Cardiac septum (tissue), 1 donor: Measurements from ENCODE around the gene GIT1. TPM values are rescaled to one million over a fixed set of nuclear protein-coding genes. Genes with fewer than 3 reads are reported as not detected.
A peak's percentile ranks its signal among the peaks of the same experiment; 100 is the strongest.

Experiments used
- DNase-seq: peaks from one replicate; pipeline ENCODE4 v3.0.0-alpha.2; 2020; ENCODE audit warnings: low spot score
- intact Hi-C: fragments of 100-400 bp; cut with DNase I; formaldehyde crosslinking; loops from one replicate; pipeline ENCODE4 v1.14.0; 2022
- long read RNA-seq: library from polyadenylated mRNA; unstranded; transcript quantifications from one replicate; pipeline ENCODE4 v2.0.0, GENCODE V29; 2021
- total RNA-seq: library from RNA; stranded (reverse); fragmentation: NEBNext Ultra II Directional; extraction: Animal tissue kit (Norgen Biotek cat#: 25700); gene quantifications from one replicate; pipeline ENCODE4 v1.2.1, GENCODE V29; 2021
- donor health status: DM: no; HTN: no; CAD: no.

The GIT1 gene, protein sequence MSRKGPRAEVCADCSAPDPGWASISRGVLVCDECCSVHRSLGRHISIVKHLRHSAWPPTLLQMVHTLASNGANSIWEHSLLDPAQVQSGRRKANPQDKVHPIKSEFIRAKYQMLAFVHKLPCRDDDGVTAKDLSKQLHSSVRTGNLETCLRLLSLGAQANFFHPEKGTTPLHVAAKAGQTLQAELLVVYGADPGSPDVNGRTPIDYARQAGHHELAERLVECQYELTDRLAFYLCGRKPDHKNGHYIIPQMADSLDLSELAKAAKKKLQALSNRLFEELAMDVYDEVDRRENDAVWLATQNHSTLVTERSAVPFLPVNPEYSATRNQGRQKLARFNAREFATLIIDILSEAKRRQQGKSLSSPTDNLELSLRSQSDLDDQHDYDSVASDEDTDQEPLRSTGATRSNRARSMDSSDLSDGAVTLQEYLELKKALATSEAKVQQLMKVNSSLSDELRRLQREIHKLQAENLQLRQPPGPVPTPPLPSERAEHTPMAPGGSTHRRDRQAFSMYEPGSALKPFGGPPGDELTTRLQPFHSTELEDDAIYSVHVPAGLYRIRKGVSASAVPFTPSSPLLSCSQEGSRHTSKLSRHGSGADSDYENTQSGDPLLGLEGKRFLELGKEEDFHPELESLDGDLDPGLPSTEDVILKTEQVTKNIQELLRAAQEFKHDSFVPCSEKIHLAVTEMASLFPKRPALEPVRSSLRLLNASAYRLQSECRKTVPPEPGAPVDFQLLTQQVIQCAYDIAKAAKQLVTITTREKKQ
- 36.2 TPM for total RNA-seq
- long read RNA-seq, transcript GIT1-201 (20 exons, 3,768 nt) = major isoform, 11 of 42 reads
- long read RNA-seq, partial matches to known transcripts = 10 of 42 reads
- long read RNA-seq, other reads (novel, unspliced or antisense) = 20 of 42 reads

DNA sequence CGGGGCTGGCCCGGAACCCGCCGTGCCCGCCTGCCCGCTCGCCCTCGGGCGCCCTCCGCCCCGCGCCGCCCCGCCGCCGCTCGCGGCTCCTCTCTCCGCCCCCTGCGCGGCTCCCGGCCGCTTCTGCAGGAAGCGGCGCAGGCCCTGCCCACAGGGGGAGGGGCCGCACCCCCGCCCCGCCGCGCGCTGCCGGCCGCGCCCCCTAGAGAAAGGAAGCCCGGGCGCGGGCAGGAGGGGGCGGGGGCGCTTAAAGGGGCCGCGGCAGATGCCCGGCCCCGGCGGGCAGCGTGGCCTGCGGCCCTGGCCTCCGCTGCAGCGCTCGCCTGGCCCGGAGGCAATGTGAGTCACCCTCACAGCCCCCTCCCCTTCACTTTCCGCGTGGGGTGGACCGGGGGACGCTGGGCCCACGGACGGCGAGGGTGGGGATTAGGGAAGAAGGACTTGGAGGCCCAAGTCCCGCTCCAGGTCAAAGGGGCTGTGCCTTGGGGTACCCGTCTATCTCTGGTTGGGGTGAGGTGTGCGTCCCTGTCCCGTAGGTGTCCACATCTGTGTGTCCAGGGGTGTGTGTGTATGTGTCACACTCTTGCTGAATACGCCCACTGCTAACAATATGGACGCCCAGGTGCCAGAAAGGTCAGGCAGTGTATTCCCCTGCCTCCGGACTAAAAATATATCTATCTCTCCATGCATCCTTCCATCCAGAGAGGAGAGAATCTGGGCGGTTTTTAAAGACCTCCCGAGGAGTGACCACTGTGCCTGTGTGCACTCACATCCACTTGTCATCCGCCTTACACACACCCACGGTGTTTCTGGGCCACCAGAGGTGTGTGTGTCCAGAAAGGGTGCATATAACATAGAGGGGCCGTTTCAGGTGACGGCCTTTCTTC is at the start of gene GIT1:
GIT1 (minus strand) TSS at position 125 of the 887 bp plus-strand sequence. CDS start 270 bp downstream, outside the sequence.
- intact Hi-C loops = no loop called here
- peak; percentile 92 for DNase-seq

DNA sequence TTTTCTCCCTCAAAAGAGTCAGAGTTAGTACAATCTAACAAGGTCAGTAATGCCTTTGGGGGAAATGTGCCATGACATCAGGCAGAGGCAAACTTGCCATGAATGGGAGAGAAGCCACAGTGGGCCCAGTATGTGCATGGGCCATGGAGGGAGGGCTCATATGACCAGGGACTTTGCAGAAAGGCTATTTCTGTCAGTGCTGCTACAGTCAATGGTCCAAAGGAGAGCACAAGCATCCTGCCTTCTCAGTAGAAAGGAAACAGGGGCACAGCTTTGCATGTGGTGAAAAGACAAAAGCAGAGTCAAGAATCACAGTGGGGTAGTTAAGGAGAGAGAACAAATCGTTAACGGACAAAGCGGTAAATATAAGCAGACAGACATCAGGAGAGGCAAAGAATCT is 44.4 kb upstream of the GIT1 start:
- DNase-seq = no peak
- intact Hi-C loops = no loop called here

DNA sequence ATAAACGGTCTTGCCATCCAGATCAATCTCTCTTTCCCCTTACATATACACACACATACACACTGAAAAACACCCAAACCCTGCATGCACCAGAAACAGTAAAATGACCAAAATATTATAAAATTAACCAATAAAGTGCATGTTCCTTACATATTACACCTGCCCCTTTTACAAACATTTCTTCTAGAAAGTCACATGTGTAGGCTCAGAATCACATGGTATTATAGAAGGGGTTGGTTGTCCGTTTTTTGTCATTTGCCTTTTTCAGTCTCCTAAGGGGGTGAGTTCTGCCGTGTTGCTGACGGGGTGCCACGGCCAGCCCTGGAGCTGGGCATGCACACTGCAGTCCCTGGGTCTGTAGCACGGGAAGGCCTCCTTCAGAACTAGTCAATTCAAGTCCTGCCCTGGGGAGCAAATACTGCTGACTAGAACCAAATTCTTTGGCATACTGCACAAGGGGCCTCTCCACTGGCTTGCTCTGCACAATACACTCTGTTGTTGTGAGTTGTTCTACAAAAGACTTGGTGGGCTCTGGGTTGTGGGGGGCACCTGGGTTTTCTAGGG is 41.3 kb upstream of the GIT1 start:
- DNase-seq = no peak
- intact Hi-C loops = no loop called here

DNA sequence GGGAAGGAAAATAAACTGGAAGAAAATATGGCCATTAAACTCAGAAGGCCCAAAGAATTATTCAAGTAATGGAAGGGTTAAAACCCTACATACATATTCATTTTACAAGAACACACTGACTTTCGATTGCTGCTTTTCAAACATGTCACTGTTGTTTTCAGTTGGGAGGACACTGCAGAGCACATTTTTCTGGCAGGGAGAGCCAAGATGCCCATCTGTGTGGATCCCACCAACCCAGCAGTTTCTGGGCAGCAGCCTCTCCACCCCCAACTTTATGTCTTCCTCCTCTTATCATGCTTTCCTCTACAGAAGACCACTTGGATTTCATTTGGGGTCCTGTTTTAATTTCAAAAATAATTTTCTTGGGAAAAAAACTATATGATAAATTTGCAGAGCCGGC is 40.4 kb upstream of the GIT1 start:
- DNase-seq = peak; percentile 55
- intact Hi-C loops = no loop called here

DNA sequence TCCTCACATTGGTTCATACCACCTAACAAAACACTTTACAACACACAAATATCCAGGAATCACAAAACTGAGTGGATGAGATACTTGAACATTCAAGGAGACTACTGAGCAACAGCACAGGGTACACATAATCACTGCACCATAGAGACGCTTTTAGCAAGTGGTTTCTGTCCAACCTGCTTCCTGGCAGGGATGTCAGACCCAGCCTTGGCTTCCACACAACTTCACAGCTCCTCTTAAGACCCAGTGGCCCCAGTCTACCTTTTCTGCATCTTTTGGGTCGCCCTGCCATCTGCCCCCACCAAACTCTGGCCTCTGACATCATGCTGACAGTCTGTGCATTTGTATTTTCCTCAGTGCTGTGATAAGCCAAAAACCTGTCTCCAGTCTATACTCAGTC is 39.2 kb upstream of the GIT1 start:
- intact Hi-C loops = no loop called here
- DNase-seq = peak; percentile 15

DNA sequence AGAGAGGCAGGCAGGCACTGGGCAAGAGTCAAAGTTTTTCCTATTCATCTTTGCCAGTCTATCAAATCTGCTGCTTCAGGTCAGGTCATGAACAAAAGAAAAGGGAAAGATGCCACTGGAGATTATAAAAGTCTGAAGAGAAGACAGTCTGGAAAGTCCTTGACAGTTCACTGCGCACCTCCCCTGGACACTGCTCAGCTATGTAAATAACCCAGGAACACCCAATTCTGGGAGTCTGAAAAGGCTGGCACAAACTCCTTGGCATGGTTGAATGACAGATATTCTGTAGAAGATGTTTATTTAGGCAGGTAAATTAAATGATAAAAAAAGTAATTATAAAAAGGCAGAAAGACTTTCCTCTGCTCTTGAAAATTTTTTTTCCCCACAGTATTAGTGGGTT is 38.5 kb upstream of the GIT1 start:
- DNase-seq = no peak
- intact Hi-C loops = no loop called here

DNA sequence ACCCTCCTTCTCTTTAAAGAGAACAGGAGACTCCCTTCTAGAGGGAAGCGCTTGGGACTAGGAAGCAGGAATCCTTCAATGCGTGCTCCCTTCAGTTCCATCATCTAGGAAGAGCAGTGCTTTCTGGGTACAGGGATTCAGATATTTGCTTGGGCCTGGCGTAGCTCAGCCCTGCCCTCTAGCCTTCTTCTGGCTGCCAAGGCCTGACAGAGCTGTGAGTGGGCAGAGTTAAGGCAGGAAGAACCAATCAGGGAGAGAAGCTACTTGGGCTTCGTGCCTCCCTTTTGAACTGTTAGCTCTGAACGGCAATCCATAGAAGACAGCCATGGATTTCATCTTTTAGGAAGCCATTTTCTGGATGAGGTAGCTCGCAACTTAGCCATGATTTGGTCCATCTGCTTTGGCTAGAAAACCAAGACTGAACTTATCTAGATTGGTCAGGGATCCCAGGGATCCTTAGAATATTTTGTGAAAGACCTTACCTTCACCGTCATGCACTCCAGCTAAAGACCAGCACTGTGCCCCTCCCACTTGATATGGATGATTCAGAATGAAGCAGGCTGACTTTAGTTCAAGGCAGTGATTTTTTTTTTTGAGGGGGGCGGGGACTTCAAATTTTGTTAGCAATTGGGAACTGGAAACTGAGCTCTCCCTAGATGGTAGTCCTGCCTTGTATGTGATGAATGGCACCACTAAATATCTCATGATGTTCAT is 35.7 kb upstream of the GIT1 start:
- intact Hi-C loops = no loop called here
- DNase-seq = peak; percentile 74

DNA sequence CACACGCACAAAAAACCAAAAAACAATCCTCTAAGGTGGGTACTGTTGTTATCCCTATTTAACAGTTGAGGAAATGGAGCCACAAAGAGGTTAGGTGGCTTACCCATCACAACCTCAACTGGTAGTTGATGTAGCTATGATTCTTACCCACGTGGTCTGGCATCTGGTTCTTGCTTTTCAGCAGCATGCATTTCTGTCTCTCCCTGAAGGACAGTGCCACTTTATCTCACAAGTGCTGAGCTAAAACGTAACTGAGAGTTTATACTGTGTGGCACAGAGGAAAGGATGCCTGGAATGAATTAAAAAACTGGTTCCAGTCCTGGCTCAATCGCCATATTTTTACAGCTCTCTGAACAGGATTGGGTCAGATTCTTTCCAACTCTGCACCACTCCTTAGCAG is 35.1 kb upstream of the GIT1 start:
- intact Hi-C loops = loop anchor here (5.0 kb wide), 1 partner anchor 138 kb away; no protein-coding TSS in a partner anchor

DNA sequence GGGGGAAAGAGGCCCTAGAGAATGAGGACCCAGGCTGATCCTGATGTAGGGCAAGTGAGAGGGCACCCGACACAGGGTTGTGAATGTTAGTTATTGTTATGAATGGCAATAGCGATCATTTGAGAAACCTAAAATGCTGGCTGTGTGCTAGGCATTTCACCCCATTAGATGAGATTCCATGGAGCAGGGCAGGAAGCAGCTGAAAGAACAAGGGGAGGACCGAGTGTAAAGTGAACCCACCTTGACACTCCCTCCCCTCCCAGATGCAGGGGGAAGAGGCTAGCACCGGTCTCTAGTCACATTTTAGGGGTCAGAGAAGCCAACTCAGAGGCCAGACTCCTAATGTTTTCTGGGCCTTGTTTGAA is 33.8 kb upstream of the GIT1 start:
- intact Hi-C loops = loop anchor here (2.0 to 5.0 kb wide), 2 partner anchors 20 to 139 kb away; no protein-coding TSS in a partner anchor
- DNase-seq = no peak

More for the DNA sequence above, 35.1 kb upstream of the GIT1 start:
- DNase-seq = no peak

DNA sequence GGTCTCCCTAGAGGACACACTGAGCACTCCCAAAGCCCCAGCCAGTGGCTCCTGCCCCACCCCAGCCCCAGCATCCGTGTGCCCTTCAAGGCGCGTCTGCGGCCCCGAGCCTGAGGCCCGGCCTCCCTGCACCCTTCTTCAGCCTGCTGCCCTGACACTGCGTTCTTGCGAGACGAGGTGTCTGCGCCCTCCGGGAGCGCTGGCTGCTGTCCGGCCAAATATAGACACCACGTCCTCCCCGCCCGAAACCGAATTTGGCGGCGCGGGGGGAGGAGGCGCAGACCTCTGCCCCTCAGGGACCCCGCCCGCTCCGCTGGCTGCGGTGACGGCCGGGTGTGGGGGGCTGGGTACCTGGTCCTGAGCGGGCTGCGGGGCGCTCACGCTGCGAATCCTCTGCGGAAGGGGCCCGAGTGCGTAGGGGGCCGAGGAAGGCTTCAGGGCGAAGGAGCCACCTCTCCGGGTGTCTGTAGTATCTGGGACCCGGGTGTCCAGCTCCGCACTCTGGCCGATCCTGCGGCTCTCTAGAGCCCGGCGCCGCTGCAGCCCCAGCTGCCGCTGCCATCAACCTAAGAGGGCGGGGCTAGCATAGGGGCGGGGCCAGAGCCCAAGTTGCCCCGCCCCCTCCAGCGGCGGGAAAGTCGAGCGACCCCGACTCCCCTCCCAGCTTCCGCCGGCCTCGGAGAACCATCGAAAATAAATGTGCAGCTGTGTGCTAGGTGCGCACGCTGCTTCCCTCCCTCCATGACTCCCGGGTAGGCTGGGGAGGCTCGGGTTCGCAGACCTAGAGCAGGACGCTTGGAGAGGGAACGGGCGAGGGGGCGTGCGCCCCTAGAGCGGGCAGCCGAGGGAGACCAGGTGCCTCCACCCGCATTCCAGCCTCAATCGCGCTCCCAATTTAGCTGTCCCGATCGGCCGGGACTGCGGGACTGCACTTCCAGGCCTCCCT is 33.2 kb upstream of the GIT1 start, which contains the start of gene CORO6:
CORO6 (minus strand) TSS at position 576 of the 946 bp plus-strand sequence. CDS start 1,491 bp downstream, outside the sequence.
- intact Hi-C loops = loop anchor here (2.0 to 5.0 kb wide), 2 partner anchors 20 to 140 kb away; no protein-coding TSS in a partner anchor
- peak; percentile 80 for DNase-seq

DNA sequence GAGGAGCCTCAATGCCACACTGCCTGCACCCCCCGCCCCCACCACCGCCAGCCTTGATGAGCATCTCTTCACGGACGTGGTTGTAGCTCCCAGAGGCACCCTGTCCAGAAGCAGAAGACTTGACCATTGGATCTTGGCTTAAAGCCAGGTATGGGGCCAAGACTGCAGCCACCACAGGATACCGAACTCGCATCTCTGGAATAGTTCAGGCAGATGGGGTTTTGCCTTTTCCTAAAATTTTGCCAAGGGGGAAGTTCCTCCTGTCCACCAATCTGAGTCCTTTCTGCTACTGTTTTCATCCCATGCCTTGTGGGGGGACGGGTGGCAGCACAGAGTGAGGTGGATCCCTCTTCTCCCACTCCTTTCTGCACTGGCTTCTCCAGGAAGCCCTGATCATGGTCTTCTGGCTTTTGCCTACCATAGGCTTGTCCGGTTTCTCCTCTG is 32.3 kb upstream of the GIT1 start:
- DNase-seq = no peak
- intact Hi-C loops = loop anchor here (2.0 to 5.0 kb wide), 2 partner anchors 21 to 141 kb away; no protein-coding TSS in a partner anchor

DNA sequence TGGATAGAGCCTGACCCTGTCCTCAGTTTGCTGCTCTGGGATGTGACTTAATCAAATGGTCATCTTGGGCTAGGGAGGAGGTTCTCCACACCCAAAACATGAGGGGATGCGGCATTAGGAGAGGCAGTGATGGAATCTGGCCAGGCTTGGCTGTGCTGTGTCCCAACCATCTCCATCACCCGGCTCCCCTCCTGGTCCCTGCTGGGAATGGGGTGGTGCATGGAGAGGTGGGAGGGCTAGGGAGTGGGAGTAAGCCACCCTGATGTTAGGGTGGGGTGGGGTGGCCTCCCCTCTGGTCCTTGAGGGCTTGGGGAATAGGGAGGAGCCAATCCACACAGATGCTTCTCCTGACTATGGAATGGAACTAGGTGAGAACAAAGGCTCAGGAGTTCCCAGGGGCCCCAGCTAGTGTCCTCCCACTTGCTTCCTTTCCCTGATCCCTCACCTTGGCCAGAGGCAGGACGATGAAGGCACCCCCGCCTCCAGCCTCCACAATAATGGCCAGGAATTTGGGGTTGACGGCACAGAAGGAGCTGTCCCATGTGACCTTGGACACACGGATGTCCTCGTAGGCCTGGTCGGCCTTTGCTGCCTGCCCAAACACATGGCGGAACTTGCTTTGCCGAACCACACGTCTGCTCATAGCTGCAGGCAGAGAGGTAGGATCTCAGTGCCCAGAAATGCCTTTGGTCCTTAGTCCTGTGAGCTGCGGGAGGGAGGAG is 31.5 kb upstream of the GIT1 start:
- intact Hi-C loops = loop anchor here (5.0 kb wide), 1 partner anchor 141 kb away; no protein-coding TSS in a partner anchor
- no peak for DNase-seq

DNA sequence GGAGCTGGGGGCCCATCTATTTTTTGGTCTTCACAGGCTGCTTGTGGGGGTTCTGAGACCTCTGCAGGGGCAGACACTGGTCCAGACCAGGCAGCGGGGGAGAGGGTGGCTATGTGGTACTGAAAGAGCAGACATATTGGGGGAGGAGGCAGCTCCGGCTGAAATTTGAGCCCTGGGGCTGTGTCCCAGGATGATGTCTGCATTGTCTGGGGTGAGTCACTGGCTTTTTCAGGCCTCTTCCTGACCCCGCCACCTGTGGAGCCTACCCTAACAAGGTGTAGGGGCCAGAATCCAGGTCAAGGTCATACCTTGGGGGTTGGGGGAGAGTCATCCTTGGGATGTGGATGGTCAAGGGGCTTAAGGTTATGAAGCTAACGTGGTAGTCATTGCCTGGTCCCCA is 30.8 kb upstream of the GIT1 start:
- no peak for DNase-seq

DNA sequence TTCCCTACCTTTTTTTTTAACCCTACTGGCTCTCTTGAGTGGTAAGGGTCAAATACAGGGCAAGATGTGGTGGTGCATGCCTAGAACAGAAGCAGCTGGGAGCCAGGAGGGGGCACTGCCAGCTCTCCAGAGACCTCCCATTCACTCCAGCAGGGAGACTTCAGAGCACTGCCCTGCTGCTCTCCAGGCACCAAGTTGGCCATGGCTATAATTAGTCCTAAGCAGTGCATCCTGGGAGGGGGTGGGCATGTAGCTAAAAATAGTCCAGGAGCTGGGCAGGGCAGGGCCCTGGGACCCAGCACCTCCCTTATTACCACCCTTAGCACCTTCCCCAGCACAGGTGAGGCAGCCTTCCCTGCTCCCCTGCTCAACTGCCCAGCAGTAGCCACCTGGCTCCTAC is 29.8 kb upstream of the GIT1 start:
- intact Hi-C loops = loop anchor here (5.0 to 10.0 kb wide), 2 partner anchors 158 to 316 kb away; partner anchors contain the start of gene SSH2
- no peak for DNase-seq

More for the DNA sequence above, 30.8 kb upstream of the GIT1 start:
- intact Hi-C loops = loop anchor here (5.0 kb wide), 1 partner anchor 142 kb away; no protein-coding TSS in a partner anchor

DNA sequence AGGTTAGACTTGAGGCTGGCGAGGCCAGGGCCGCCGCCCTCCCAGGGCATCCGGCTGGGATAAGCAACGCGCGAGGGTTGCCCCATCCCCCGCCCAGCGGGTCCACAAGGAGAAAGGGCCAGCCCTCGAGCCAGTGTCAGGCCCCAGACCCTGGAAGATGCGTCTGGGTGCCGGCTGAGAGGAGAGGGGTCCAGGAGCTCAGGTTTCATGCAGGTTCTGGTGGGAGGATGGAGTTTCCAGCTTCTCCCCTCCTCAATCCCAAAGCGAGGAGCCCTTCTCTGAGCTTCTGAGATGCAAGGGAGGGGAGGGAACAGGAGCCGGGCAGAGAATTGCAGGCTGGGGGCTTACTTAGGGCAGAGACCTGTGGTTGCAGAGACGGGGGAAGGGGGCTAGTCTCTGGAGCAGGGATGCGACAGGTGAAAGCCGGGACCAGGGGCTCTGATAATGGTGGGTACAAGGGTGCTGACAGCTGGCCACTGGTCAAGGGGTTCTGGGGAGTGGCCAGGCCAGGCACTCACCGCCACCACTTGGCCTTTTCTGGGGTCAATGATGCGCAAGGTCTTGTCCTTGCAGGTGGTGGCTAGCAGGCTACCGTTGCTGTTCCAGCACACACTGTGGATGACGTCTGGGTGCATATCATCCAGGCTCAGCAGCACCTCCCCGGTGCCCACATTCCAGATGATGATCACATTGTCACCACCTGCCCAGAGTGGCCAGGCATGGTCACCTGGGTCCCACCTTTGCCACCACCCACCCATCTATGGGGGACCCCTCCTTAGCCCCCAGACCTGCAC is 29.0 kb upstream of the GIT1 start:
- DNase-seq = no peak
- intact Hi-C loops = loop anchor here (5.0 to 10.0 kb wide), 2 partner anchors 159 to 316 kb away; partner anchors contain the start of gene SSH2
